ENCODE measurements around the gene ACSM2B. TPM values are rescaled to one million over a fixed set of nuclear protein-coding genes. Genes with fewer than 3 reads are reported as not detected.
"Not testable (repeated sequence)": the region's sequence is repeated elsewhere in the genome, so short reads cannot be mapped to it uniquely, and the experiment has no call there.

The ACSM2B gene
- not detected in 2 replicates for total RNA-seq (2013; cell fraction: nucleolus; rRNA removed)
- not detected in 2 replicates for total RNA-seq (2014; rRNA removed)
- total RNA-seq (2014; rRNA removed; fragmentation: Illumina TruSeq; extraction: Trizol): not detected in 2 replicates
- total RNA-seq (2021): 0.13 TPM in 1 of 2 replicates, not detected in the other
- not detected for polyA plus RNA-seq (2011; ENCODE audit: low read depth)
- polyA plus RNA-seq (2011; rRNA removed): not detected in 2 replicates
- not detected in 2 replicates for polyA plus RNA-seq (2011; cell fraction: cytosol; rRNA removed)
- polyA plus RNA-seq (2011; cell fraction: nucleus; rRNA removed): not detected in 2 replicates
- polyA plus RNA-seq (2012): not detected in 2 replicates
- polyA plus RNA-seq (2014; fragmentation: Illumina TruSeq; extraction: Trizol): not detected in 2 replicates
- not detected for polyA plus RNA-seq (2014; fragmentation: Nextera tagmentation; extraction: Ambion mirVana)
- not detected in 2 replicates for polyA plus RNA-seq (2014; rRNA removed)
- not detected for polyA plus RNA-seq (2016; fragmentation: Nextera tagmentation; extraction: Ambion mirVana)
- not detected in 2 replicates for polyA minus RNA-seq (2011; rRNA and poly(A)+ RNA removed)
- polyA minus RNA-seq (2011; cell fraction: cytosol; rRNA and poly(A)+ RNA removed): not detected in 2 replicates
- not detected in 2 replicates for polyA minus RNA-seq (2011; cell fraction: nucleus; rRNA and poly(A)+ RNA removed)
- Bru-seq, nascent RNA: percentile 8 among the genes with signal in this experiment
- percentile 5 among the genes with signal in this experiment for BruChase-seq, experiment 1, labeled RNA remaining after a 6-hour chase
- BruChase-seq, experiment 2, labeled RNA remaining after a 2-hour chase: percentile 2 among the genes with signal in this experiment
- long read RNA-seq, experiment 1: 0 reads
- long read RNA-seq, experiment 2: 0 reads

- DNase-seq (ENCODE audit: low read depth, low spot score); H3K36me3 ChIP-seq (ENCODE audit: control insufficient read depth in 2 of 2, insufficient read depth in 2 of 2, low read length in 1 of 2); RAD21 ChIA-PET (ENCODE audit: unreplicated experiment); H3K9me3 ChIP-seq (replicated peaks; ENCODE audit: control insufficient read depth, insufficient read depth, low read length); ATAC-seq; SMC1A ChIA-PET (ENCODE audit: uncharacterized antibody, unreplicated experiment); H3K4me1 ChIP-seq (ENCODE audit: control insufficient read depth, insufficient read depth, low read length); CTCF ChIA-PET; H3K4me3 ChIP-seq; H3K27ac ChIP-seq (ENCODE audit: control insufficient read depth, insufficient read depth); H2AFZ ChIP-seq (ENCODE audit: control insufficient read depth, low read depth, low read length); POLR2A ChIA-PET; H4K20me1 ChIP-seq (ENCODE audit: control insufficient read depth, insufficient read depth); H3K4me2 ChIP-seq (ENCODE audit: control insufficient read depth, insufficient read depth); intact Hi-C loops (cut with micrococcal nuclease; ENCODE audit: unreplicated experiment); in situ Hi-C loops (cut with MboI); H3K27me3 ChIP-seq (replicated peaks in 1 of 2; ENCODE audit: control insufficient read depth in 2 of 2, insufficient read depth in 2 of 2, low read length in 1 of 2); BruUV-seq (replicated peaks); H3K9ac ChIP-seq (ENCODE audit: control insufficient read depth, insufficient read depth, low read length); FAIRE-seq; H3K79me2 ChIP-seq (ENCODE audit: control insufficient read depth, insufficient read depth, low read length): not testable (repeated sequence)
- 0% methylated on average over 2 of the region's 2 CpGs for WGBS (ENCODE audit: insufficient coverage, insufficient replicate concordance, low lambda C conversion rate, missing lambda C conversion rate)
These were observed at the start of gene ACSM2B for GRCh38 chr16:20576145-20576544. TSS of gene ACSM2B (minus strand) at chr16:20576367. CDS start at chr16:20564845, 11,522 bp downstream.

DNA sequence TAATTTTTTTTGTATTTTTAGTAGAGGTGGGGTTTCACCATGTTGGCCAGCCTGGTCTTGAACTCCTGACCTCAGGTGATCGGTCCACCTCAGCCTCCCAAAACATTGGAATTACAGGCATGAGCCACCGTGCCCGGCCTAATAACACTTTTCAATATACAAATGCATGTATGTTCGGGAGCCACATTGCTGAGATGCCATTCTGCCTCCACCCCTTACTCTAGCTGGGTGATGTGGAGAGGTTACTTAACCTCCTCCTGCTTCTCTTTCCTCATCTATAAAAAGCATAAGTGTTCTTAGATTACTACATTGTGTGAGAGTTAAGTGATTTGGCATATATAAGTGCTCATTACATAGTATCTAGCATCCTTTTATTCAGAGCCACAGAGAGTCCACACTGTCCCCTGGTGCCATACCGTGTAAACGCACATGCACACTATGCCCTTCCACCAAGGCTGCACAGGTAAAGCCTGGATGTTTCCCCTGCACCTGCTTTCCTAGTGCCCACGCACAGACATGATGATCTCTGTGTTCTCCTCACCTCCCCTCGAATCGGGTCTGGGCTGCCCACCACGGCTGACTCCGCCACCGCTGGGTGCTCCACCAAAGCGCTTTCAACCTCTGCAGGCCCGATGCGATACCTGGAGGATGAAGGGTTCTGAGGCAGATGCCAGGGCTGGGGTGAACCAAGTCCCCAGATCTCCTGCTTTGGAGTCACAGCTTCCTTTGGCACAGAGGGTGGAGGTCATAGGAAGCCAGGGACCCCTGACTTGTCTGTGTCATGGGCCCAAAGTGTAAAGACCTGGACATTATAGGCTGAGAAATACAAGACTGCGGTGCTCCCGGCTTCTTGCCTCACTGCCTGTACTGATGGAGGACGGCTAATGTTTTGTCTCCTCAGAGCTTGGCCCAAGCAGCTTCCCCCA lies 49.0 kb upstream of the ACSM2B start:
- Histone ChIP-seq H3K4me1 (ENCODE audit: control insufficient read depth, insufficient read depth, low read length) (no peaks in the 10 kb centered on the region; the same call in 1 of the 2 replicates), H3K36me3 (ENCODE audit: control insufficient read depth in 2 of 2, insufficient read depth in 2 of 2, low read length in 1 of 2) (no peaks in the 10 kb centered on the region), H3K27me3 (replicated peaks in 1 of 2; ENCODE audit: control insufficient read depth in 2 of 2, insufficient read depth in 2 of 2, low read length in 1 of 2) (no peaks in the 10 kb centered on the region), H3K27ac (ENCODE audit: control insufficient read depth, insufficient read depth) (no peak overlapping the region), H4K20me1 (ENCODE audit: control insufficient read depth, insufficient read depth) (no peaks in the 10 kb centered on the region), H3K9me3 (replicated peaks; ENCODE audit: control insufficient read depth, insufficient read depth, low read length) (no peaks in the 10 kb centered on the region), H2AFZ (ENCODE audit: control insufficient read depth, low read depth, low read length) (no peak overlapping the region), H3K9ac (ENCODE audit: control insufficient read depth, insufficient read depth, low read length) (no peak overlapping the region), H3K79me2 (ENCODE audit: control insufficient read depth, insufficient read depth, low read length) (no peaks in the 10 kb centered on the region), H3K4me3 (no peak overlapping the region), H3K4me2 (ENCODE audit: control insufficient read depth, insufficient read depth) (no peak overlapping the region)
- WGBS (ENCODE audit: insufficient coverage, insufficient replicate concordance, low lambda C conversion rate, missing lambda C conversion rate): 49% methylated on average over 18 of the region's 18 CpGs
- RAD21 ChIA-PET (ENCODE audit: unreplicated experiment): no interaction called here
- ATAC-seq: no peak
- CTCF ChIA-PET: no interaction called here
- intact Hi-C loops (cut with micrococcal nuclease; ENCODE audit: unreplicated experiment) (no loop called here), in situ Hi-C loops (cut with MboI) (no loop called here)
- POLR2A ChIA-PET: no interaction called here
- no TSS peak for BruUV-seq (replicated peaks)
- TF ChIP-seq, protein P1, sequence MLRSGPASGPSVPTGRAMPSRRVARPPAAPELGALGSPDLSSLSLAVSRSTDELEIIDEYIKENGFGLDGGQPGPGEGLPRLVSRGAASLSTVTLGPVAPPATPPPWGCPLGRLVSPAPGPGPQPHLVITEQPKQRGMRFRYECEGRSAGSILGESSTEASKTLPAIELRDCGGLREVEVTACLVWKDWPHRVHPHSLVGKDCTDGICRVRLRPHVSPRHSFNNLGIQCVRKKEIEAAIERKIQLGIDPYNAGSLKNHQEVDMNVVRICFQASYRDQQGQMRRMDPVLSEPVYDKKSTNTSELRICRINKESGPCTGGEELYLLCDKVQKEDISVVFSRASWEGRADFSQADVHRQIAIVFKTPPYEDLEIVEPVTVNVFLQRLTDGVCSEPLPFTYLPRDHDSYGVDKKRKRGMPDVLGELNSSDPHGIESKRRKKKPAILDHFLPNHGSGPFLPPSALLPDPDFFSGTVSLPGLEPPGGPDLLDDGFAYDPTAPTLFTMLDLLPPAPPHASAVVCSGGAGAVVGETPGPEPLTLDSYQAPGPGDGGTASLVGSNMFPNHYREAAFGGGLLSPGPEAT (IDR thresholded peaks at IDR 0.05; ENCODE audit: low read depth): no peak
- TF ChIP-seq EGR1 (IDR thresholded peaks at IDR 0.05; ENCODE audit: borderline replicate concordance in 1 of 2, low read depth in 2 of 2, low read length in 2 of 2): no peak
- TF ChIP-seq HCFC1 (IDR thresholded peaks at IDR 0.05; ENCODE audit: low read length): no peak
- TF ChIP-seq, protein P2, sequence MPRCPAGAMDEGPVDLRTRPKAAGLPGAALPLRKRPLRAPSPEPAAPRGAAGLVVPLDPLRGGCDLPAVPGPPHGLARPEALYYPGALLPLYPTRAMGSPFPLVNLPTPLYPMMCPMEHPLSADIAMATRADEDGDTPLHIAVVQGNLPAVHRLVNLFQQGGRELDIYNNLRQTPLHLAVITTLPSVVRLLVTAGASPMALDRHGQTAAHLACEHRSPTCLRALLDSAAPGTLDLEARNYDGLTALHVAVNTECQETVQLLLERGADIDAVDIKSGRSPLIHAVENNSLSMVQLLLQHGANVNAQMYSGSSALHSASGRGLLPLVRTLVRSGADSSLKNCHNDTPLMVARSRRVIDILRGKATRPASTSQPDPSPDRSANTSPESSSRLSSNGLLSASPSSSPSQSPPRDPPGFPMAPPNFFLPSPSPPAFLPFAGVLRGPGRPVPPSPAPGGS (IDR thresholded peaks at IDR 0.05; ENCODE audit: borderline replicate concordance, insufficient read depth, low read depth, low read length, poor library complexity, severe bottlenecking): no peak
- TF ChIP-seq, protein P3, sequence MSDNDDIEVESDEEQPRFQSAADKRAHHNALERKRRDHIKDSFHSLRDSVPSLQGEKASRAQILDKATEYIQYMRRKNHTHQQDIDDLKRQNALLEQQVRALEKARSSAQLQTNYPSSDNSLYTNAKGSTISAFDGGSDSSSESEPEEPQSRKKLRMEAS (IDR thresholded peaks at IDR 0.05; ENCODE audit: low read depth, low read length): no peak
- no peak for TF ChIP-seq PAX8 (IDR thresholded peaks at IDR 0.05)
- TF ChIP-seq NFXL1 (IDR thresholded peaks at IDR 0.05; ENCODE audit: borderline replicate concordance): no peak
- no peak for TF ChIP-seq FOXK2 (IDR thresholded peaks at IDR 0.05)
- SMC1A ChIA-PET (ENCODE audit: uncharacterized antibody, unreplicated experiment): no interaction called here
- no peak for DNase-seq (ENCODE audit: low read depth, low spot score)
- FAIRE-seq: no peak

Measured in GM12878 (cell line).